Stimulated activated CD4-positive, alpha-beta T cell treated with anti-CD3 and anti-CD28 coated beads, Interleukin-4, amount 100 ng/mL, for 1 hour (primary cell): Measurements from ENCODE around the gene CAMKMT.

Experiments used
- DNase-seq: peaks from one replicate; pipeline ENCODE4 v3.0.0-alpha.2; 2020

The CAMKMT gene

DNA sequence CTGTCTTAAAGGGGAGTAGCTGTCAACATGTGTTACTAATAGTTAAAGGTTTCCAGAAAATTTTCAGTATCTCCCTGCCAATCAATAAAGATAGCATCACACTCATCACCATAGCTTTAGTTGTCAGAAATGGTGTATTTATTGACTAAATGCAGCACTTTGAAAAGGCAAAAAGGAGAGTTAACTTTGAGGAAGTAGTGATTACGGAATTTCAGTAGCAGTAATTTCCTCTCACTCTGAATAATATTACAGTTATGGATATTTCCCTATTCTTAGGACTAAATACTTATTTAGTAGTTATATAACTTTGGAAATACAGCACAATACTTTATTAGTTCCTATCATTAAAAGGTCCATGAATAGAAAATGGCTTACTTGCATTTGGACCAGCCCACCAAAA is 250.5 kb downstream of the CAMKMT start:
- no peak for DNase-seq

DNA sequence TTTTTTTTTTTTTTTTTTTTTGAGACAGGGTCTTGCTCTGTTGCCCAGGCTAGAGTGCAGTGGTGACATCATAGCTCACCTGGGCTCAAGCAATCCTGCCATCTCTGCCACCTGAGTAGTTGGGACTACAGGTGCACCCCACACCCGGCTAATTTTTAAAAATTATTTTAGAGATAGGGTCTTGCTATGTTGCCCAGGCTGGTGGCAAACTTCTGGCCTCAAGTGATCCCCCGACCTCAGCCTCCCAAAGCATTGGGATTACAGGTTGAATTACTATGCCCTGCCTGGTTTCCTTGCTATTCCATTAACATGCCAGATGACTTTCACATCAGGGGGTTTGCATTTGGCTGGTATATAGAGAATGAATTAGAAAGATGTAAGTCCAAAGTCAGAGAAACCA is 253.2 kb downstream of the CAMKMT start:
- no peak for DNase-seq

DNA sequence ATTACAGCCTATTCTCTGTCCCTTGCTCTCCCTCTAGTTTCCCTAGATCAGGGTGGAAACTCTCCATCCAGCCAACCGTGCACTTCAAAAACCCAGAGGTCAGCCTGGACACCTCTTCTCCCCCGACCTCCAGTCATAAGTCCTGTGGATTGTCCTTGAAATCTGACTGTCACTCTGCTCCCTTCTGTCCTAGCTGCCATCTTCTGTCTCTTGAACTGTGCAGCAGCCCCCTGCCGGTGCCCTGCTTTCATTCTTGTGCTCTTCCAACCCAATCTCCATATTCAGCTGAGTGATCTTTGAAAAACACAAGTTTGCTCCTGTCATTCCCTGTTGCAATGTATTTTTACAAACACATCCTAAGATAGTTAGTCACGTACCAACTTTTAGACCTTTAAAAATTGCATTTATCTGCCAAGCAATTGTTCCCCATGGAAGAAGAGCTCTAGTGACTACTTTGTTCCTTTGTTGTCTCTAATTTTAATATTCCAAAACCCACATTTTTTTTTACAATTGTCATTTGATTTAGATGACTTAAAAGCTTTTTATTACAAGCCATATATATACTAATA is 254.3 kb downstream of the CAMKMT start:
- no peak for DNase-seq

DNA sequence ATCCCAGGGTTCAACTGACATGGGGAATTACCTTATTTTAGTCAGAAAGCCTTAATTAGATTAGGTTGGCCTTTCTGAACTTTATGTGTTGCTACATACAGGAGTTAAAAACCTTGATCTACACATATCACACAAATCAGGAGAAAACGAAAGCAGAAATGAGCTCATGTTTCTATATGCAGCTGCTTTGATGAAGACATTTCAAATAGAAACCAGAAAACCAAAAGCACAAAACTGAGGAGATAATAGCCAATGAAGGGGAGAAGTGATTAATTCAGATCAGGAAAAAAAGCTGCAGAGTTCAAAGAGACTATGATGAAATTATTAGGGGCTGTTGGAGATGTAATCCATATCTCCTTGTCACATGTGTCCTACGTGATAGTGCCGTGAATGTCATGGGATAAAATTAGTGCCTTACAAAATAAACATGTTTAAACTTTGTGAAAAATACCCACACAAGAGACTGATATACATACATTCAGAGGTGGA is 255.0 kb downstream of the CAMKMT start:
- DNase-seq: no peak

DNA sequence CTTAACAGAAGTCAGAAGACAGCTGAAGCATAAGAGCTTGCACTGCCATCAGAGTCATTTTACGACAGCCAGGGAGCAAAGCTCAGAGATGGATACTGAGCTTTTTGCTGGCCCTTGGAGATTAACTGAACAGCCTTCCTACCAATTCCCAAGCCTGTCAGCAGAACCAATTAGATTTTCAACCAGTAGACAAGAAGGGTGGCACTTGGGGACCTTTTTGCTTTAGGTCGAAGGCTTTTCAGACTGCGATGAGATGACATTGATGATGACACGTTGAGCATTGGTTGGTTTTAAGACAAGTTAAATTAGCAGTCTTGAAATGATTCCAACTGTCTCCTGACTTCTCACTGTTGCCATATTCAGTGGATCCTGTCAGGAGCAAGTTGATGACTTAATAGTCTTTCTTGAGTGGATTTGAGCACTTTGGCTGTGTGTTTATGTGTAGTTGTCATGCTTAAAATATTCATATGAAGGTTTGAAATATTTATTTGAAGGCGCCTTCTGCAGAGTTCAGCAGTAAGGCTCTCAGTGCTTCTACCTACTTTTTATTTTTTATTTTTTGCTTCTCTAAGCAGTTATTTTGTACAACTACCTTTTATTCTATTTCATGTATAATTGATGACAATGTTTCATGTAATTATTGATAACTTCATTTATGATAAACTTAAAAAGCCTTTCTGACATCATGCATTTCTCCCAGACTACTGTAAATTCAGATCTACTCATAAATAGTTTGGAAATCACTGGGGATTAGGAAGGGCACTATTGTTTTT is 256.7 kb downstream of the CAMKMT start:
- no peak for DNase-seq

- DNase-seq: no peak
Measured at GRCh38 chr2:44620189-44620990, 258.6 kb downstream of the CAMKMT start.

DNA sequence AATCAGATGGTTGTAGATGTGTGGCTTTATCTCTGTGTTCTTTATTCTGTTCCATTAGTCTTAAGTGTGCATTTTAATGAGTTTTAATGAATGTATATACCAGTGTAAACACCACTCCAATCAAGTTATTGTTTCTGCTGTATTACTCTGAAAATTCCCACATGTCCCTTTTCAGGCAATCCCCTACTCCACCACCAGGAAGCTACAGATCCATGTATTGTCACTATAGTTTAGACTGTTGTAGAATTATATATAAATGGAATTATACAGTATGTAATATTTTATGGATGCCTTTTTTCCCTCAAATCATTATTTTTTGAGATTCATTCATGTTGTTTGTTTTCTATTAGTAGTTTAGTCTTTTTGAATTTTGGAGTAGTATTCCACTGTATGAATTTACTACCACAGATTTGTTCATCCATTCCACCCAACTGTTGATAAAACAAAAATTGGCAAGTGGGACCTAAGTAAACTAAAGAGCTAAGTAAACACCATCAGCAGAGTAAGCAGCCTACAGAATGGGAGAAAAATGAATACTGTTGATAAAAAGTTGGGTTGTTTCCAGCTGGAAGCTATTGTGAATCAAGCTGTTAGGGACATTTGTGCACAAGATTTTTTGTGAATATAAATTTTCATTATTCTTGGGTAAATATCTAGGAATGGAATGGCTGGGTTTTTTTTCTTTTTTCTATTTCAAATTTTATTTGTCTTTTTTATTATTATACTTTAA is 262.0 kb downstream of the CAMKMT start:
- no peak for DNase-seq

DNA sequence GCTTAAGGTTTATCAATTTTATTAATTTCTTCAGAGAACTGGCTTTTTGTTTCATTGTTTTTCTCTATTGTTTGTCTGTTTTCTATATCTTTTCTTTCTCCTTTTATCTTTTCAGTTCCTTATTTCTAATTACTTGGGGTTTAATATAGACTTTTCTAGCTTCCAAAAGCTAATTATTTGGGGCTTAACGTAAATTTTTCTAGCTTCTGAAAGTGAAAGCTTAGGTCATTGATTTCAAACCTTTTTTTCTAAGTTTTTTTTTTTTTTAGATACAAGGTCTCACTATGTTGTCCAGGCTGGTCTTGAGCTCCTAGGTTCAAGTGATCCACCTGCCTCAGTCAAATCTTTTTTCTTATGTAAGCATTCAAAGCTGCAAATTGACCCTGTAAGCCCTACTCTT is 266.6 kb downstream of the CAMKMT start:
- DNase-seq: no peak

- DNase-seq: no peak
Measured at GRCh38 chr2:44632931-44633689, 271.4 kb downstream of the CAMKMT start.

- no peak for DNase-seq
Measured at GRCh38 chr2:44635725-44636124, 274.0 kb downstream of the CAMKMT start.

DNA sequence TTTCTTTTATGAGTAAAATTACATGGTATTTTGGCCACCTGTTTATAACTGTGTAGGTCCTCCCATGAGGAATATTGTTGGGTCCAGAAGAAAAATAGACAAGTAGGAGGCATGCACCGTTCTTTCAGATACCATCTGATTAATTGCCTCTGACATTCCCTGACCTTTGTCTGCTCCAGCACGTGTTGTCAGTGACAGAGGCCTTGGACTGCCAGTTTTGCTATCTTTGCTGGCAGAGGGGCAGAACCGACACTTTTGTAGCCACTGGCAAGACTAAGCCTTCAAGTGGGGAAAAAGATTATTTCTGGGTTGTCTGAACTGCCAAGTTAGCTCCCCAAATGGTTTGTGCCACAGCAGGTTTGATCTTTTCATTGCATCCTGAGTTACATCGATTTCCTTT is 276.9 kb downstream of the CAMKMT start:
- DNase-seq: no peak

DNA sequence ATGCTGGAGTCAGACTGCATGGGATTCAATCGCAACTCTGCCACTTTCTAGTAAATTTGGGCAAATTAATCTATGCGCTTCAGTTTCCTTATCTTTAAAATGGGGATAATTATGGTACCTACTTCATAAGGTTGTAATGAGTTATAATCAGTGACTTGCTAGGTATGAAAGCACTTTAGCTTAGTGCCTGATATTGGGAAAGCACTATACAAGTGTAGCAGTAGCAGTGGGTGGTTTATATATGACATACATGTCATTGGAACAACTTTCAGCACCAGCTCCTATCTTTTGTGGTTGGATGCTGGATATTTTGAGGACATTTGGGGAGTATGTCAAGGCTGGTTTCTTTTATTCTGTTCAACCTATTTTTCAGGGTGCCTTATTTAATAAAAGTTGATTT is 277.7 kb downstream of the CAMKMT start:
- DNase-seq: no peak

GRCh38 chr2:44642123-44642857 is 280.5 kb downstream of the CAMKMT start:
- DNase-seq: no peak

GRCh38 chr2:44645937-44646336 is 284.2 kb downstream of the CAMKMT start:
- no peak for DNase-seq

- DNase-seq: no peak
Measured at GRCh38 chr2:44649381-44649780, 287.6 kb downstream of the CAMKMT start.

DNA sequence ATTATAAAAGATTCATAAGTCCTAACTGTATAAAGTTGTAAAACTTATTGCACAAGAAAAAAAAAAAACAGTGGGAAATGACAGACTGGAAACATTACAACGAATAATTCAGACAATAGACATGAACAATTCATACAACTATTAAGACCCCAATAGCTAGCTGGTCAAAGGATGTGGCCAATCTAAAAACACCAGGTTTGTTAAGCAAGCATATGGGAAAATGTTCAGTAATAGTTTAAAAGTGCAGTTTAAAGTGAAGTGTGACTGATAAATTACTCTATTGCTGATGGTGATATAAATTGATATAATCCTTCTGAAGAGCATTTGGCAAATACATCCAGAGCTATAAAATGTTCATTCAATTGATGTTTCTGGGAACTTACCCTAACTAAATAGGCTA is 289.0 kb downstream of the CAMKMT start:
- no peak for DNase-seq

- no peak for DNase-seq
Measured at GRCh38 chr2:44651974-44652373, 290.2 kb downstream of the CAMKMT start.

DNA sequence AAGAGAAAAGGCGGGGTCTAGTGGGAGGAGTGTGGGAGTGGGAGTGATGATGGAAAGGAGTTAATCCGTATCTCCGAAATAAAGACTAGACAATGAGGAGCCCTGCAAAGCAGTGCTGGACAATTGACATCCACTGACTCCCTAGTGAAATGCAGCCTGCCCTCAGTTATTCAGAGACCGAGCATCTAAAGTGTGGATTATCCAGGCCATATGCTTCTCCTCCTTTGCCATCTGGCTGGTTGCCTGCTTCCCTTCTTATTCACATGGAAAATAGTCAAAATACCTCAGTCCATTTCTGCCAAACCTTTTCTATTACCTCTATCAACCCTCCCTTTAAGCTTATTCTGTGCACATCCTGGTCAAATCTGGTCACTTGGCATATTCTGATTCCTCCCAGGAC is 291.0 kb downstream of the CAMKMT start:
- DNase-seq: no peak

GRCh38 chr2:44655401-44655864 is 293.7 kb downstream of the CAMKMT start:
- no peak for DNase-seq

DNA sequence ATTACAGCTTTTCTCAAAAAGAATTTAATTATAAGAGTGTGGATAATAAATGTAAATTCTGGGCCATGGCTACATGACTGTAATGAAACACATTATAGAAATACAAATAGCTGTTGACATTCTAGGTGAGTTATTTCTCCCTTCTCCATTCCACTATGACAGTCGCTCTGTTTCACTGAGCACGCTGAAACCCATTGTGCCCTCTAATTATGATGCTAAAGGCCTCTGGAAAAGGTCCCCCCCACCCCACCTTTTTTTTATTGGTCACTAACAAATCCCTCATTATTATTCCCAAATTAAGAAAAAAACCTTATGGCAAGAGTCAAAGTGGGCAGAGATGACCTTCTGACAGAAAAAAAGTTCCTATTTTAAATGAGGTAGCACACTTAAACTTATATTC is 294.7 kb downstream of the CAMKMT start:
- DNase-seq: no peak

DNA sequence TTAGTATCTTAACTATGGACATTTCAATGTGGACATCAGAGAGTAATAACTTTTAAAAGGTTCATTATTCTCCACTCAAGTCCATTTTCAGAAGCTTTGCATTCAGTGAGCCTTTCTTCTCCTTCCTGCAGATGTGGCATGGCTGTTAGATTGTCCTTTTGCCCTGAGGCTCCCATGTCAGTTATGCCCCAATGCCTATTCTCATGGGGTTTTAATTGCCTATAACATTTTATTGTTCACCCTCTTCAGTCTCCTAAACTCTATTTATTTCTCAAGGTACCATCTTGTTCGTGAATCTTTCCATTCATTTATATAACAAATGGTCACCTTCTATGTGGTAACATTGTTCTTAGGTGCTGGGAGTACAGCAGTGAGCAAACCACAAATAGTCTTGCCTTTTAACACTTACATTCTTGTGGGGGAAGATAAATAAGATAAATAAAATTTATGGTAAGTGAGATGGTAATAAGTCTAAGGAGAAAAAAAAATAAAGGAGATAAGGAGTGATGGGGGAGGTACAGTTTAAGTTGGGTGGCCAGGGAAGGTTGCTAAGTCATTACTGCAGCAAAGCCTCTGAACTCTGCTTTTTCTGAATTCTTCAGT is 301.8 kb downstream of the CAMKMT start:
- no peak for DNase-seq
